Measurements from ENCODE around the gene ARFRP1. TPM values are rescaled to one million over a fixed set of nuclear protein-coding genes. Genes with fewer than 3 reads are reported as not detected.

ARFRP1 gene
- total and polyA plus RNA-seq, 2 of the 13 experiments (the other 11 are each of a cell fraction or from before 2014, with no cell fraction given), result 32.0 to 51.1 TPM

DNA sequence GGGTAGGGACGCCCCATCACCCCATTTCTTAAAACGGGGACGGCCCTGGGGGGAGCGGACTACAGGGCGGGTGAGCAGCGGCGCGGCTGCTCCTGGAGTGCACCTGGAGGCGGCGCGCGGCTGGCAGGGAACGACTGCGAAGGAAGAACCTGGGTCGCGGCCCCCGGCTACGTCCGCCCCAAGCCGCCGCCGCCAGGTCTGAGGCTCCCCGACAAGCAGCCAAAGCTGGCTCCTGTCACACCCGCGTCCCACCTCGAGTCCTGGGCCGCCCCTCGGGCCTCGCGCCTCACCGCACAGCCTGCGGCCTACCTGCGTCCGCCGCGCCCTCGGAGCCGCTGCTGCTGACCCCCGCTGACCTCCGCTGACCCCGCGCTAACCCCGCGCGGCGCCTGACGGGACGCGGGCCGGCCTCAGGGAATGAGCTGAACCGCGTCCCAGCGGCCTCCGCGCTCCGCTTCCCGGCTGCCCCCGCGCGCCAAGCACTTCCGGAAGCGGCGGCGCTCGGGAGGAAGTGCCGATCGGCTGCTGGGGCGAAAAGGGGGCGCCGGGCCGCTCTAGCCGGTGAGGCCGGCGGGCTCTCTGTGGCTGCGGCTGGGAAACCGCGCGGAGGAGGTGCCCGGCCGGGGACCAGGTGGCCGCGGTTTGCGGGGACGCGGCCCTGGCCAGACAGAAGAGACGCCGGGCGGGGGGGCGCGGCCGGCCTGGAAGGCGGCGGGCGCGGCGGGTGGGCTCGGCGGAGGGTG lies at the start of gene ARFRP1, which contains the start of gene ZGPAT (continued):
- no peak for TF ChIP-seq TCF12 (IDR thresholded peaks at IDR 0.05)
- TF ChIP-seq TCF12 (CRISPR knock-in tag; IDR thresholded peaks at IDR 0.05), result peak; percentile 94; the same call in 1 of the 2 replicates
- no peak for TF ChIP-seq ZNF550 (CRISPR knock-in tag; IDR thresholded peaks at IDR 0.05; ENCODE audit: borderline replicate concordance)
- no peak for TF ChIP-seq RARG (CRISPR knock-in tag; IDR thresholded peaks at IDR 0.05; ENCODE audit: low read depth)
- TF ChIP-seq ZNF362 (CRISPR knock-in tag; IDR thresholded peaks at IDR 0.05; ENCODE audit: borderline replicate concordance), result peak; percentile 71; the same call in 1 of the 2 replicates
- peak; percentile 80; the same call in 1 of the 2 replicates for TF ChIP-seq ZNF776 (CRISPR knock-in tag; IDR thresholded peaks at IDR 0.05)

GRCh38 chr20:63756648-63756991 lies 48.8 kb upstream of the ARFRP1 start:
- DNase-seq (ENCODE audit: low spot score) (no peak), ATAC-seq (peak; percentile 11), FAIRE-seq (no peak)
- CTCF ChIA-PET (ENCODE audit: low intra/inter-chr PET ratio, low total read pairs), result no interaction called here
- Histone ChIP-seq H3K4me2 (ENCODE audit: low read depth, low read length) (no peak overlapping the region), H3K4me3 (replicated peaks in 1 of 3; ENCODE audit: insufficient read depth in 1 of 3, low read depth in 2 of 3, low read length in 3 of 3) (no peak overlapping the region), H3K79me2 (ENCODE audit: insufficient read depth, low read length) (no peaks in the 10 kb centered on the region), H3K36me3 (replicated peaks in 1 of 2; ENCODE audit: control insufficient read depth in 1 of 2, insufficient read depth in 2 of 2, low read length in 2 of 2) (no peaks in the 10 kb centered on the region), H2AFZ (ENCODE audit: low read length) (no peak overlapping the region), H3K9ac (ENCODE audit: insufficient read depth, low read depth, low read length) (no peak overlapping the region), H3K4me1 (ENCODE audit: insufficient read depth, low read length) (peaks cover 25% of the 10 kb centered on the region), H3K27ac (ENCODE audit: extremely low read length, insufficient read depth, low read length) (no peak overlapping the region), H4K20me1 (ENCODE audit: insufficient read depth, low read length) (no peaks in the 10 kb centered on the region), H3K9me3 (ENCODE audit: low read length) (no peaks in the 10 kb centered on the region), H3K27me3 (ENCODE audit: control insufficient read depth in 1 of 2, insufficient read depth in 2 of 2, low read length in 2 of 2) (peaks cover 0 to 3% of the 10 kb centered on the region in 2 experiments; a peak in 1 of 5 replicates)
- TF ChIP-seq, protein P1, sequence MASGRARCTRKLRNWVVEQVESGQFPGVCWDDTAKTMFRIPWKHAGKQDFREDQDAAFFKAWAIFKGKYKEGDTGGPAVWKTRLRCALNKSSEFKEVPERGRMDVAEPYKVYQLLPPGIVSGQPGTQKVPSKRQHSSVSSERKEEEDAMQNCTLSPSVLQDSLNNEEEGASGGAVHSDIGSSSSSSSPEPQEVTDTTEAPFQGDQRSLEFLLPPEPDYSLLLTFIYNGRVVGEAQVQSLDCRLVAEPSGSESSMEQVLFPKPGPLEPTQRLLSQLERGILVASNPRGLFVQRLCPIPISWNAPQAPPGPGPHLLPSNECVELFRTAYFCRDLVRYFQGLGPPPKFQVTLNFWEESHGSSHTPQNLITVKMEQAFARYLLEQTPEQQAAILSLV (CRISPR knock-in tag; IDR thresholded peaks at IDR 0.05; ENCODE audit: borderline replicate concordance), result no peak
- TF ChIP-seq NFIB (CRISPR knock-in tag; IDR thresholded peaks at IDR 0.05; ENCODE audit: borderline replicate concordance), result peak; percentile 13; the same call in 1 of the 2 replicates
- POLR2A ChIA-PET, result interaction anchor here (2.0 kb wide), 1 partner anchor 108 kb away, joined by 5 read pairs; the partner anchor contains the start of gene TPD52L2
- no TSS peak for BruUV-seq (replicated peaks)
- in situ Hi-C loops (cut with HindIII; ENCODE audit: extremely low pct_ligation_motif_present, low pct_unique_long_range_greater_than_20kb) (no loop called here), intact Hi-C loops (cut with micrococcal nuclease; ENCODE audit: unreplicated experiment) (no loop called here)
- 27% methylated on average over 8 of the region's 8 CpGs for WGBS (ENCODE audit: low lambda C conversion rate)
